GM19043 (cell line): ENCODE measurements around the gene DDX10.

Experiments
- ATAC-seq: cut with Tn5 transposase; IDR thresholded peaks from one replicate; pipeline ENCODE4 v1.9.1; 2021; ENCODE audit warnings: low read depth; ENCODE audit not compliant: unreplicated experiment

DDX10 gene

GRCh38 chr11:108895579-108896480, 231.0 kb downstream of the DDX10 start:
- ATAC-seq, result no peak

GRCh38 chr11:108897071-108897481, 232.2 kb downstream of the DDX10 start:
- no peak for ATAC-seq

GRCh38 chr11:108897916-108898315, 233.0 kb downstream of the DDX10 start:
- no peak for ATAC-seq

GRCh38 chr11:108901359-108901758, 236.5 kb downstream of the DDX10 start:
- ATAC-seq, result no peak

GRCh38 chr11:108902027-108902469, 237.2 kb downstream of the DDX10 start:
- no peak for ATAC-seq

GRCh38 chr11:108904480-108904879, 239.6 kb downstream of the DDX10 start:
- ATAC-seq, result no peak

- ATAC-seq, result no peak
These were observed 241.5 kb downstream of the DDX10 start for GRCh38 chr11:108906329-108906728.

- no peak for ATAC-seq
These were observed 242.0 kb downstream of the DDX10 start for GRCh38 chr11:108906826-108907225.

- ATAC-seq, result no peak
These were observed 244.2 kb downstream of the DDX10 start for GRCh38 chr11:108909041-108909440.

- ATAC-seq, result no peak
These were observed 245.1 kb downstream of the DDX10 start for GRCh38 chr11:108909921-108910320.

- ATAC-seq, result no peak
These were observed 247.7 kb downstream of the DDX10 start for GRCh38 chr11:108912581-108912980.

- ATAC-seq, result no peak
These were observed 248.3 kb downstream of the DDX10 start for GRCh38 chr11:108913204-108913603.

GRCh38 chr11:108914211-108914610, 249.3 kb downstream of the DDX10 start:
- no peak for ATAC-seq

GRCh38 chr11:108914981-108915380, 250.1 kb downstream of the DDX10 start:
- no peak for ATAC-seq

GRCh38 chr11:108915666-108916065, 250.8 kb downstream of the DDX10 start:
- ATAC-seq, result no peak

GRCh38 chr11:108916290-108916689, 251.4 kb downstream of the DDX10 start:
- no peak for ATAC-seq

- ATAC-seq, result no peak
These were observed 252.1 kb downstream of the DDX10 start for GRCh38 chr11:108916935-108917334.

GRCh38 chr11:108921211-108921610, 256.3 kb downstream of the DDX10 start:
- no peak for ATAC-seq

- ATAC-seq, result no peak
These were observed 257.4 kb downstream of the DDX10 start for GRCh38 chr11:108922241-108922640.

- ATAC-seq, result no peak
These were observed 258.5 kb downstream of the DDX10 start for GRCh38 chr11:108923413-108923812.

- ATAC-seq, result no peak
These were observed 261.4 kb downstream of the DDX10 start for GRCh38 chr11:108926171-108926840.
